ENCODE data around the gene MYL3.

The MYL3 gene

DNA sequence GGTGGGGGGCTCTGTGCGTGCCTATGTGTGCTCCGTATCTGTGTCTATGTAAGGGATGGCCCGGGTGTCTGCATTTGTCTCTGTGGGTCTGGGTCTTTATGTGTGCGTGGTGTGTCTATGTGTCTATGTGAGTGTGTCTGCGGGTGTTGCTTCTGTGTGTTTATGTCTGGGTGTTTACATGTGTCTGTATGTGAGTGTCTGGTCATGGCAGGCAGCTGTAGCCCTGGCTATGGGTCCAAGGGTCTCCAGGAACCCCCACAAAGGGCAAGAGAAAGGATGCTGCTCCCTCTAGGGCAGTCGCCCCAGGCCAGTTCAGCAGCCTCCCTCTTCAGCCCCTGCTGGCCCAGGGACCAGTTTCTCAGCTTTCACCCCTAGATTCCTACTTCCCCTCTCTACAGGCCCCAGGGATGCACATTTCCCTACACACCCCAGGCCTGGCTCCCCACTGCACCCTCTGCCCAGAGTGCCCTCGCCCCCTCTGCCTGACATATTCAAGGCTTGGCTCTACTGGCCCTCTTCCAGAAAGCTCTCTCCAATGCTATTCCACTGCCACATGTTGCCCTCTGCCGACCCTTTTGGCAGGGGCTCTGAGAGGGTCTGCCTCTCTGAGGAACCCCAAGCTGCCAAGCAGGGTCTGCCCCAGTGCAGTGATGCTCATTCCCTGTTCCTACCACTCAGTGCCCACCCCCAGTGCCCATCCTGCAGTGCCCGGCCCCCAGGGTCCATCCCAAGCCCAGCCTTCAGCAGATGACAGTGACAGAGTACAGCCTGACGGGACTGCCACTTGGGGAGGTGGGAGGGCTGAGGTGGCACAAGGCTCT lies 1.0 kb upstream of the MYL3 start:
- DNase-seq = no peak

DNA sequence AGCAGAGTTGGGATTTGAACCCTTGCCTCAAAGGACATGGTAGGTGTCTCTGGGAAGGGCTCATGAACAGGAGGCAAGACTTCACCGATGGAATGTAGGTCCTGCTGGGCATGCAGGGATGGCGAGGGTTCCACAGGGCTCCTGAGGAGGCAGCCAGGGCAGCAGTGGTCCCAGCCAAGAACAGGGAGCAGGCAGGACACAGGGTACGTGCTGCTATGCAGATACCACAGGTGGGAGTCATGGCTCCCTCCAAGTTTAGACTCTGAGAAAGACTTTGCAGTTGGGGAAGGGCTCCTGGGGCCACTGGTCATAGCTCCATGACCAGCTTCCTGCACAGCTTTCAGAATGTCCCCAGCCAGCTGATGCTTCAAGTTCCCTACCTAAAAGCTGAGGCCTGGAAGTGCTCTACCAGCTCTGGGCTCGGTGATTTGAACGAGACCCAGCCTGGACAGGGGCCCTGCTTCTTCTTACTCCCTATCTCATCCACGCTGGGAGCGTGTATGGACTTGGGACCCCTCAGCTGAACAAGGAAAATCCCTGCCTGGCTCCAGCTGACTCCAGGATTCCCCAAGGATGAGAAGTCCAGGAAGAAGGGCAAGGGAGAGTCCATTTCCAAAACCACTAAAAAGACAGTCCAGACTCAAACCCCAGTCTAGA lies 747 bp downstream of the MYL3 start:
- DNase-seq = no peak

- no peak for DNase-seq
These were observed 1.5 kb downstream of the MYL3 start for GRCh38 chr3:46861605-46862368.

- DNase-seq = no peak
These were observed 2.2 kb downstream of the MYL3 start for GRCh38 chr3:46860810-46861604.

DNA sequence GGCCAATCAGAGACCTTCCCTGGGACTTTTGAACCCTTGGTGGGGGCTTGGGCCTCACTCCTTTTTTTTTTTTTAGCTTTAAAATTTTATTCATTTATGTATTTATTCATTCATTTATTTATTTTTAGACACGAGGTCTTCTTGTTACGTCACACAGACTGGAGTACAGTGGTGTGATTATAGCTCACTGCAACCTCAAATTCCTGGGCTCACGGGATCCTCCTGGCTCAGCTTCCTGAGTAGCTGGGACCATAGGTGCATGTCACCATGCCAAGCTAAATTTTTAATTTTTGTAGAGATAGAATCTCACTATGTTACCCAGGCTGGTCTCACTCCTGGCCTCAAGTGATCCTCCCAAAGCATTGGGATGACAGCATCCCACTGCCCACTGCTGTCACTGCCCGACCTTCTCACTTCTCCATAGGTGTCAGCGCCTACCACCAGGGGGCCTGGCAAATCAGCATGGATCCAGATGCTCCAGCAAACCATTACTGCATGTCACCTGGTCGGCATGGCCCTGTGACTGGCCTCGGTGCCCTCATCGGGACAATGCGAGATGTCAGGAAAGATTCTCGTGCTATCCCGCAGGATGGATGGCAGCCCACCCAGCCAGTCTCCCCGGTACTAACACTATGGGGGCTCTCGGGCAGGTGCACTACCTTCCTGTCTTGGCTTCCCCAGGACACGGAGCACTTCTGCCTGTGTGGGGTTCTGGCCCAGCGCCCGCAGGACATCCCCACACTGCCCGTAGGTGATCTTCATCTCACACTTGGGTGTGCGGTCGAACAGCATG lies 3.0 kb downstream of the MYL3 start:
- DNase-seq = peak; percentile 49 to 58

GRCh38 chr3:46859001-46859710 lies 4.1 kb downstream of the MYL3 start:
- DNase-seq = no peak

DNA sequence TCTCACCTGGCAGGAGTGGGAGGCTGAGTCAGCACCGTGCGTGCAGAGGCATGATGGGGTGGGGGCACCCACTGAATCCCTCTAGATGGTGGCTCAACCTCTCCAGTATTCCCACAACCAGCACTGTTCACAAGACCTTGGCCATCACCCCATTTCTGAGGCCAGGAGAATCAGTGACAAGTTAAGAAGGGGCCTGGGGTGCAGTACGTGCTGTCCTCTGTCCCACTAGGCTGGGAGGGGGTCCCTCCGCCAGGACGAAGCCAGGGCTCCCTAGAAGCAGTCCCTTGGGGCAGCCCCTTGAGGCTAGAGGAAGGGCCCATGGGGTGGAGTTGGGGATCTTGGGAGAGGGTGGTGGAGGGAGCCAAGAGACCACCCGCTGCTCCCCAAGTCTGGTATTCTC lies 4.8 kb downstream of the MYL3 start:
- no peak for DNase-seq

DNA sequence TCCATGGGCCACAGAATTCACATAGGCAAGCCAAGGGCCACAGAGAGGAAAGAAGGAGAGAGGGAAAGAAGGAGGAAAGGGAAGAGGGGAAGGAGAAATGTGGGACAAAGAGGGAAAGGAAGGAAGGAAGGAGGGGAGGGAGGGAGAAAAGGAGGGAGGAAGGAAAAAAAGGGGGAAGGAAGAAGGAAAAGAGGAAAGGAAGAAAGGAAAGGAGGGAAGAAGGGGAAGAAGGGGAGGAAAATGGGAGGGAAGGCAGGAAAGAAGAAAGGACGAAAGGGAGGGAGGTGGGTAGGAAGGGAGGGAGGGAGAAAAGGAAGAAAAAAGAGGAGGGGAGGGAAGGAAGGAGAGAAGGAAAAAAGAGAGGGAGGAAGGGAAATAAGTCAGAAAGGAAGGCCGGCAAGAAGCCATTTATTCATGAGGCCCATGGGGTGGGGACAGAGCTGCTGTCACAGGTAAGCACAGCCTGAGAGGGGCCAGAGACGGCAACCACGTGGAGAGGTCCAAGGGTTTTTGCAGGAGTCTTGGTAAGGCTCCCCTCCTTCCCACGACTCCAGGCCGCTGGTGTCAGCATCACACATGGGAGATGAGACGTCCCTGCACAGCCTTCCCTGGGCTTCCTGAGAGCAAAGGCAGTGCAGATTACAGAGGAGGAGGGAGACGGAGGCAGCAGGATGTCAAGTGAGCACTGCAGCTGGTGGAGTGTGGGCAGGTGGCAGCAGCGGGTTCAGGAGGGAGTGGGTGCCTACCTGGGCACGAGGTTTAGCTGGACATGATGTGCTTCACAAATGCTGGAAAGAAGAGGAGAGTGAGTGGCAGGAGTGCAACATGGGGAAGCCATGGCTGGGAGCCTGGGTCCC lies 5.5 kb downstream of the MYL3 start:
- peak in 1 of 2 experiments; percentile 10 for DNase-seq

GRCh38 chr3:46856576-46857471 lies 6.4 kb downstream of the MYL3 start:
- peak in 1 of 2 experiments; percentile 9 for DNase-seq

GRCh38 chr3:46854555-46854991 lies 8.7 kb downstream of the MYL3 start:
- DNase-seq = no peak

GRCh38 chr3:46853441-46854415 lies 9.5 kb downstream of the MYL3 start:
- no peak for DNase-seq

DNA sequence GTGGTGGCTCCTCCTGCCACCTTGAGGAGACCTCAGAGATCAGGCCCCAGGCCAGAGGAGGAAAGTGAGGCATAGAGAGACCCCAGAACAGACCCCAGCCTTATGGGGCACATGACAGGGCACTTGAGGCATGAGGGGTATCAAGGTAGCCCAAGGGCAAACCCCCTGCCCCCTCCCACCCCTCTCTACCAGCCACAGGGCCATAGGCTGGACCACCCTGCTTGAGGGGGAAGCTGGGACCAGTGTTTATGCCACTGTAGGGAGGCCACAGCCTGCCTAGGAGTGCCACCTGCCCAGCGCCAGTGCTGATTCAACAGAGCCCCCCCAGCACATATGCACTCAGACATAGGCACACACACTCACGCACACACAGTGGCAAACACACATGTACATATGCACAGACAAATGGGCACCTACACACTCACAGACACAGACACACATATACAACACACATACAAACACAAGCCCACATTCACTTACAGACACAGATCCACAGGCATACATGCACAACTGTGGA lies 10.3 kb downstream of the MYL3 start:
- DNase-seq = no peak

DNA sequence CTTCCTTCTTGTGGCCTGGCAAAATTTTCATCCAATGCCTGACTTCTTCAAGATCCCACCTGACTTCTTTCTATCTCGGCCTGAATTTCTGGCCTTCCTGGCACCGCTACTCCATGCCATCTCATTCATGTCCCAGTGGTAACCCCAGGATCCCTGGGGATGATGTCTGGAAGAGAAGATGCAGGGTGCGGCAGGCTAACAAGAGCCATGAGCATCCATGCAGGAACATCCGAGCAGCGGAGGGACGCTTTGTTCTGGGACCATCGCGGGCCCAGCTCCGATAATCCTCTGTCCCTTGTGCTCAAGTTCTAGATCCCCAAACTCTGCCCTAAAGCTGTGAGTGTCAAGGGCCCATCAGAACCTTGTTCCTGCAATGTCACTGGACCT lies 10.9 kb downstream of the MYL3 start:
- no peak for DNase-seq

DNA sequence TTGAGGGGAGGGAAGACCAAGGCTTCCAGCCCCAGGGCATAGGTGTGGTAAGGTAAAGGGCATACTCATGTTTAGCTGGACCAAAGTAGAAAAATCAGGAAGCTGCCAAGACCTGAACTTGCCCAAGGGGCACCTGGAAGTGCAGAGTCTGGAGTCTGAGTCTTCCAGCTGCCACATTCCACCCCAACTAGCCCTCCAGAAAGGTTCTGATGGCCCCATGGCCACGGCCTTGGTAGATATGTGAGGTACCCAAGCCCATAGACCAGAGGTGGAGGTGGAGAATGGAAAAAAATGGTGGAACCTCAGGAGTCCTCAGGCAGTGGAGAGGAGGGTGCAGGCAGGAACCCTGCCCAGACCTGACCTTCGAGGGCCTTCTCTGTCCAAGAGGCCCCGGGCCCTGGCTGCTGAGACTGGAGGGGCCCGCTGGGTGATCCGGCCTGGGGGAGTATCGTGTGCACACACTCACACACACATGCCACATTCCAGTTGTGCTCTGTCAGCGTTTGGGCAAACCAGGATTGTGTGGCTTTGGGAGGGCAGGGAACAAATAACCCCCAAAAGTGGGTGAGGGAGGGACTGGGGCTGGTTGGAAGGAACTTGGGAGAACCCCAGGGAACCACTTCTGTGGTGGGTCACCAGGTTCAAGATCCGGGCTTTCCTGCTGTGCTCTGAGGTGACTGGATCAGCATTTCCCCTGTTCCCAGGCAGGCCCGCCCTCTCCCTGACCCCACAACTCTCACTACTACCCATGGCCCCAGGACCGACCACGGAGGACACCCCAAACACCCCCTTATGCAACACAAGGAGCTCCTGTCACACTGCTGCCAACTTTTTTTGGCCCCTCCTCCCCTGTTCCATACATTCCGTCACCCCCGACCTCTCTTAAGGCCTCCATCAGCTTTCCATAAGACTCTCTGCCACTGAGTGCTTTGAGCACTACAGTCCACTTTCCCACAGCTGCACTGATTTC lies 11.6 kb downstream of the MYL3 start:
- no peak for DNase-seq

- no peak for DNase-seq
These were observed 12.8 kb downstream of the MYL3 start for GRCh38 chr3:46850468-46850779.

DNA sequence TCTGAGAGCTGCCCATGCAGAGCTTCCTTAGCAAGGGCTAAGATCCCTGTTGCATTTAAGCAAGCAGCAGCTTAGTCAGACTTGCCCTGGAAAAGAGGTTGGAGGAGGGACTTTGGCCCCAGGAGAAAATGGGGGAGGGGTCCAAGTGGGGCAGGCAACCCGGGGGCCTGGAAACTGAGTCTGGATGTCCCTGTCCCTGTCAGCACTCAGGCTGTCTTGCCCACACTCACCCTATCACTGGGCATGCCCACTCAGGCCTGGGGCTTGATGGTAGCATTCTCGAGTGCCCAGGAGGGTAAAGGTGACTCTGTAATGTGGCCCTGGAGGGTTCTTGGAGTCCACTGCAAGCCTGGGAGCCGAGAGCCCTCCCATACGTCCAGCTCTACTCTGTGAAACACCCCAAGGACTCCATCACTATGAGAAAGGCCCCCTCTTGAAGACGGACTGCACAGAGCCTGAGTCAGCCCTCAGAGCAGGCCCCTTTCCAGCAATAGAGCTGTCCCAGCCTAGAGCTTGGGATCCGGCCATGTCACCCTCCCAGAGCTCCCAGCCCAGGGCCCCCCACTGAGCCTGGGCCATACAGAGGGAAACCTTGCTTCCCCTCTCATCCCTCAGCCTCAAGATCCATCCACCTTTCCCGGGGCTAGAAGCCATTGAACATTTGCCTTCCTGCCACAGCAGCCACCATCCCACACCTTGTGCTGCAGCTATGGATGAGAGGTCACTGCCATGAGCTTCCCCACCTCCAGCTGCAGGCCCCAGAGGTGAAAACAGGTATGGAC lies 13.4 kb downstream of the MYL3 start:
- DNase-seq = peak in 1 of 2 experiments; percentile 15
